Globus pallidus (tissue), 1 donor: ENCODE data around the gene B3GNT7.
"Not testable (repeated sequence)": the region's sequence is repeated elsewhere in the genome, so short reads cannot be mapped to it uniquely, and the experiment has no call there.

Experiments
- DNase-seq: peaks from one replicate; pipeline ENCODE4 v3.0.0-alpha.2; 2015; ENCODE audit warnings: low spot score

Gene B3GNT7, protein sequence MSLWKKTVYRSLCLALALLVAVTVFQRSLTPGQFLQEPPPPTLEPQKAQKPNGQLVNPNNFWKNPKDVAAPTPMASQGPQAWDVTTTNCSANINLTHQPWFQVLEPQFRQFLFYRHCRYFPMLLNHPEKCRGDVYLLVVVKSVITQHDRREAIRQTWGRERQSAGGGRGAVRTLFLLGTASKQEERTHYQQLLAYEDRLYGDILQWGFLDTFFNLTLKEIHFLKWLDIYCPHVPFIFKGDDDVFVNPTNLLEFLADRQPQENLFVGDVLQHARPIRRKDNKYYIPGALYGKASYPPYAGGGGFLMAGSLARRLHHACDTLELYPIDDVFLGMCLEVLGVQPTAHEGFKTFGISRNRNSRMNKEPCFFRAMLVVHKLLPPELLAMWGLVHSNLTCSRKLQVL

GRCh38 chr2:231395188-231396057, at the start of gene B3GNT7:
Gene B3GNT7 (plus strand): TSS chr2:231395710. CDS start chr2:231395804, 94 bp downstream.
- DNase-seq: no peak

GRCh38 chr2:231347081-231347480, 48.4 kb upstream of the B3GNT7 start:
- no peak for DNase-seq

DNA sequence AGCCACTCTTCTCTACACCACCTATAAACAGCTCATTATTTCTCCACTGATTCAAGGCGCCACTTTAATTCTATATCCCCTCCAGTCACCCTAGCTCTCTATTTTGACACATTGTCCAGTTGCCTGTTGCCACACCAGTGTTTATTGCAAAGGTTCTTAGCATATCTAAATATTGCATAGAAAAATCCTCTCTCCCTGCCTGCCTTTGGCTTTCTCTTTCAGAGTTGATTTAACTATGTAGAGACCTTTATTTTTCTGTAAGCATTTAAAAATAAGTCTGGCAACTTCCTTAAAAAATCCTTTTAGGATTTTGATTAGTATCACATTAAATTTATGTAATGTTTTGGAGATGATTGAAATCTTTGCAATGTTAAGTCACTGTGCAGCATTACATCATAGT, 47.9 kb upstream of the B3GNT7 start:
- DNase-seq: no peak

- DNase-seq: no peak
These were observed 47.3 kb upstream of the B3GNT7 start for GRCh38 chr2:231348173-231348572.

GRCh38 chr2:231348704-231349373, 46.7 kb upstream of the B3GNT7 start:
- peak; percentile 92 for DNase-seq

- not testable (repeated sequence) for DNase-seq
These were observed 46.2 kb upstream of the B3GNT7 start for GRCh38 chr2:231349374-231349735.

DNA sequence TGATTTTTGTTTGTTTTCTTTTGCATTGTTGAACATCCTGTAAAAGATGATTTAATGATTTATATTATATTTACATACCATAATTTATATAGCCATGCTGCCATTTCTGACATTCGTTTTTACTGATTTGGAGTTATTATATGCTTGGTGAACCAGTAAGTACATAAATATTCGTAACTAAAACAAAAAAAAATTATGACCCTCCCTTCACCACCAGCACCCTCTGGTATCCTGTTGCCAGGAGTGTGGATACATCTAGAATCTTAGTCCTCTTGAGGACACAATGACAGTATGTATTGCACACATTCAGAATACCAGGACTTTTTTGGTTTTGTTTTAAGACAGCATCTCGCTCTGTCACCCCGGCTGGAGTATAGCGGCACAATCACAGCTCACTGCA, 43.9 kb upstream of the B3GNT7 start:
- no peak for DNase-seq

DNA sequence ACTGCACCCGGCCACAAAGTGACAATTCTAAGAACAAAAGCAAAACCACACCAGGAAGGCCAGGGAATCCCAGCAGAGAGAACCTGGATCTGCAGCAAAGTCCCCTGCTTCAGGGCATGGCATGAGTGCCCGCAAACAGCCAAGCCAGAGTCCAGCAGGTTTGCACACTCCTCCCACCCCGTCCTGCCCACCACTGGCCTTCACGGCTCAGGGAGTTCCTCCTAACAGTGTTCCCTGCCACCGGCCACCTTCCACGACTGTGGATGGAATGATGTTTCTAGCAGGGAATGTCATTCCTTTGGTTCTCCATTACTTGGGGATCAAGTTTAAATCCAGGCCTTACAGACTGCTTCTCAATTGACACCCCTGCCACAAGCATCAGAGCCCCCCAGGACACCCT, 42.0 kb upstream of the B3GNT7 start:
- DNase-seq: no peak

GRCh38 chr2:231355508-231356465, 39.7 kb upstream of the B3GNT7 start:
- DNase-seq: no peak

DNA sequence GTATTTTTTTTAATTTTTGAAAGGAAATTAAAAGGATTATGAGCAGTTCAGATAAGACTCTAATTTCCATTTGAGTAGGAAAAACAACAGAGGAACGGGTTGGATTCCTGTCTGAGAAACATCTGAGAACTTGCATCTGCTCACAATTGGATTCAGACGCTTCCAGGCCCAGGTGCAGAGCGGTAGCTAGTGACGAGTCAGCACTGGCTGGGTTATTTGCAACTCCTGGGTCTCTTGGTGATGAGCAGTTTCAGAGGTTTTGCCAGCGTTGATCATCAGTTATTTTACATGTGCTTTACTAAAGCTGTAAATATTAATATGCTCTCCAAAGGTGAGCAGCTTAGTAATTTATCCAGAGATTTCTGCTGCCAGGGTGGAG, 39.1 kb upstream of the B3GNT7 start:
- DNase-seq: no peak

GRCh38 chr2:231357048-231357447, 38.5 kb upstream of the B3GNT7 start:
- DNase-seq: no peak

- DNase-seq: no peak
These were observed 37.6 kb upstream of the B3GNT7 start for GRCh38 chr2:231357931-231358330.

- DNase-seq: no peak
These were observed 36.1 kb upstream of the B3GNT7 start for GRCh38 chr2:231359441-231359840.

DNA sequence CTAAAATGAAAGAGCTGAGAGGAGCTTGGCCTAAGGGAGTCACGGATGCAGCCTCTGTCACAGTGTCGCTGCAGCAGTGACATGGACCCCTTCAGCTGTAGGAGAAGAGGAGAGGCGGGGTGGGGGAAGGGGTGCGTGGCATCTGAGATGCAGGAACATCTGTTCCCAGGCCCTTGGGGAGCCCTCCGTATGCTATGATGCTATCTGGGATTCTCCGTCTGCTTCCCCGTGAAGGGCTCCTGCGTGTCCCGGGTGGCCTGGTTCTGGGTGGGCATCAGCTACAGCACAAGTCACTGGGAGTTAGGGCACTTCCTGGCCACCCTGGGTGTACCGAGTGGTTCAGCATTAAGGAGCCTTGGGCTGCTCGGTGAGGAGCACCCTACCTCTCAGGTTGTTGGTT, 35.6 kb upstream of the B3GNT7 start:
- DNase-seq: no peak

- no peak for DNase-seq
These were observed 35.1 kb upstream of the B3GNT7 start for GRCh38 chr2:231360401-231360800.

GRCh38 chr2:231360881-231361371, 34.6 kb upstream of the B3GNT7 start:
- no peak for DNase-seq

GRCh38 chr2:231361701-231362554, 33.6 kb upstream of the B3GNT7 start:
- no peak for DNase-seq

- no peak for DNase-seq
These were observed 32.8 kb upstream of the B3GNT7 start for GRCh38 chr2:231362555-231363184.

GRCh38 chr2:231364061-231364460, 31.4 kb upstream of the B3GNT7 start:
- DNase-seq: no peak
